Islet precursor cell (in vitro differentiated cells): ENCODE results near the gene VSIG2.

Experiments used
- DNase-seq: peaks from one replicate; pipeline ENCODE4 v3.0.0-alpha.2; 2018

The VSIG2 gene

DNA sequence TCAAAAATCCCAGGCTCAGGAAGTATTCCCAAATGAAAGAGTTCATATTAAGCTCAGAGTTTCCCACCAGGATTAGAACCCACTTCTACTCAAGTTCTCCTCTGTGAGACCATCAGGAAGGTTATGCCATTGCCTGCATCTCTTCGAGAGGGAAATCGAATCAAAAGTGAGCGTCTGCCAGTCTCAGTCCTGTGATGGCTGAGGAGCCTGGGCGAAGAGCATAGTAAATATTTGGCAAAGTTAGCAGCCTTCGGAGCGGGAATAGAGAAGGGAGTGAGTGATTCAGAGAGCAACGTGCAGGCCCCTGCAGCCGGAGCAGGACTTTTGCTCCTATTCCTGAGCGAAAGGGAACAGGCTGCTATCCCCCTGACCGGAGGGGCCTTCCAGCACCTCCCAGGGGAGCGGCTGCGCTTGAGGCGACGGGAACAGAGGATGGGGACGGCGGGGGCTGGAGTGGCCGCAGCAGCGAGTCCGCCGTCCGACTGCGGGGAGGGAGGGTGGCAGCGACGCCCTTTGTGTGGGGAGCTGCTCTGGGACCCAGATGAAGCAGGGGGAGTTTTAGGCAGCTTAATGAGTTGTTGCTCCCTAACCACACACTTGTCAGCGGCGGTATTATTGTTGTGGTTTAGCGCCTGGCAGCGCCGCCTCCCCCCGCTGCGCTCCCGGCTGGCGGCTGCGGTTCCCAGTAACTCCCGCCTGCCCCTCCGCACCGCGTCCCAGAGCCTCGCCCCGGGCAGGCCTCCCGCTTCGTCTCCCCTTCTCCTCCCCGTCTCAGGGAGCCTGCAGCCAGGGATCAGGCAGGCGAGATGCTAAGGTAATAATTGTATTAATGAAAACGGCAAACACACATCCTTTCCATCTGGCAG lies 34.0 kb downstream of the VSIG2 start:
- peak; percentile 63 for DNase-seq

- no peak for DNase-seq
Observed at GRCh38 chr11:124717421-124717785, 34.7 kb downstream of the VSIG2 start.

- no peak for DNase-seq
Observed at GRCh38 chr11:124716591-124716990, 35.5 kb downstream of the VSIG2 start.

- DNase-seq: no peak
Observed at GRCh38 chr11:124712392-124712791, 39.7 kb downstream of the VSIG2 start.

GRCh38 chr11:124707829-124708228 lies 44.2 kb downstream of the VSIG2 start:
- DNase-seq: no peak

GRCh38 chr11:124700028-124700427 lies 52.0 kb downstream of the VSIG2 start:
- DNase-seq: no peak

DNA sequence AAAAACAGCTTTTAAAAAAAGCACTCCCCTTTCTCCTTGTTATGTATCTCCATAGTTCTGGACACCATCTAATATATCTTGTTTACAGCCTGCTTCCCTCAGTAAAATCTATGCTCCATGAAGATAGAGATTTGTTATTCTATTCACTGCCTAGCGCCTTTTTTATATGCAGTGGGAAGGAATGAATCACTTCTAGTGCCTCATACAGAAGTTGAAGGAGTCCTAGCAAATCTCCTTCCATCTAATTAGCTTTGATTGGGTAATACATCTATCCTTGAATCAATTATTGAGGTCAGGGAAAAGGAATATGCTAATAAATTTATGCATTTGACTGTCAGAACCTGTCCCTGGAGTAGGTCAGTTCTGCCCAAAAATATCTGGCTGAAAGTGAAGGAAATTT lies 52.5 kb downstream of the VSIG2 start:
- no peak for DNase-seq
